ENCODE data around the gene OSR1.

OSR1 gene

DNA sequence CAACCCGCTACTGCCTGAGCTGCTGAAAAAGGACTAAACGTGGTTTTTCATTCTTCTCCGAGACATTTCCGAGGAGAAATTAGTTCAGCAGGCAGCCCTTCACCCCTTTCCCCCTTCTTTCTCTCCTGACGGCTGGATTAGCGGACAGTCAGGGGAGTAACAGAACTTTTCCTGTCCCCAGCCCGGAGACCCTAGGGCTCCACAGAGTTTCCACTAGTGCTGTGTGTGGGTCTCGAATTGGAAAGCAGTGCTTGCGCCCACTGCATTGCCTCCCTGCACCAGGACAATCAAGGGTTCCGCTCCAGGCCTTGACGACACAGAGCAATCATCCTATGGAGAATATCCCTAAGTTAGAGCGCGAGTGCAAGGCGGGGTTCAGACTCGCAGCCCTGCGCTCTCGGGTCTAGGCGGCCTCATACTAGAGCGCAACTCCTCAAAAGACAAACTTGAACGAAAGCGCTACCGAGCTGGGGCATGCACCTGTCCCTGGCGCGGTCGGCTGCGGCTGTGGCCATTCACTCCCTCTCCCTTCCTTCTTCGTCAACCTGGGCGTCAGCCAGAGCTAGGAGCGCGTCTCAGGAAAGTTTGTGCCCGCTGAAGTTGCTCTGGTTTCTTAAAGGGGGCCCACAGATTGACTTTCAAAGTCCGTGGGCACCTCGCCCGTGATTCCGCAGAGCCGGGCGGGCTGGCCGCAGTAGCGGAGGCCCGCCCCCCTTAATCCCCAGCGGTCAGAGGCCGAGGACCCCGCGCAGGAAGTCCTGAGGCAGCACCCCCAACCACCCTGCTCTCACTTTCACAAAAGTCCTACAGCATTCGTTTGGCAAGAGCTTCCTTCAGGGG, 801 bp downstream of the OSR1 start:
- no peak for DNase-seq

DNA sequence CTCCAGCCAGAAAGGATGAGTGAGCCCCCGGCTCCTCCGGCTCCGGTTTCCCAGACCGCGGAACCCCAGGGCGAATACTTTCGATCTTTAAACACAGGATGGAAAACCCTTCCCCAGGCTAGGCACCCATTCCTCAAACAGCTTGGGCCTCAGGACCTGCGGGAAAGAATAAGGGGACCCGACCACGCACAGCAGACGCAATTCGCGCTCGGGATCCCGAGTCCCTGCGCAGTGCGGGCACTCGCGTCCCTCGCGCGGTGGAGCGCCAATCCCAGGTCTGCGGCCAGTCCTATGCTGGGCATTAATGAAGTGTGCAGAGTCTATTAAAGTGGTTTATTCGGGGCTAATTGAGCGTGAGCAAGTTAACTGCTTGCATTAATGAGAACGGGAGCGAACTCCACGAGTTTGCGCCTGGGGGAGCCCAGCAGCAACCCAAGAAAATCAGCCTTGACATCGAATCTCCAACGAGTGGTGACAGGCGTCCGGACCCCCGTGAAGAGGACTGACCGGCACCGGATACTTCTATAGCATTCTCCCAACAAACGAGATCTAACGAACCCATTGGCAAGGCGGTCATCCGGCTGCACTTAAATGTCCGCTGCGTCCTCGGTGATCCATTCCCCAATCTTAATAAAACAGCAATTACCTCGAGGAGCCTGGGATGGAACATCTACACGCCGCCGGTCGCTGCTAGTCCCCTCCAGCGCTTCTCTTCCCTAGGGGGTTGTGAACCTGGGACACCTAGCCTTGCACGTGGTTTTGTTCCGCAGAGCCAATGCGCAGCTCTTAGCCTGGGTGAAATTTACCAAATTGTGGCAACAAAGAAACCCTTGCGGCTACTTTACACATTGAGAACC, 1.6 kb downstream of the OSR1 start:
- DNase-seq = no peak

DNA sequence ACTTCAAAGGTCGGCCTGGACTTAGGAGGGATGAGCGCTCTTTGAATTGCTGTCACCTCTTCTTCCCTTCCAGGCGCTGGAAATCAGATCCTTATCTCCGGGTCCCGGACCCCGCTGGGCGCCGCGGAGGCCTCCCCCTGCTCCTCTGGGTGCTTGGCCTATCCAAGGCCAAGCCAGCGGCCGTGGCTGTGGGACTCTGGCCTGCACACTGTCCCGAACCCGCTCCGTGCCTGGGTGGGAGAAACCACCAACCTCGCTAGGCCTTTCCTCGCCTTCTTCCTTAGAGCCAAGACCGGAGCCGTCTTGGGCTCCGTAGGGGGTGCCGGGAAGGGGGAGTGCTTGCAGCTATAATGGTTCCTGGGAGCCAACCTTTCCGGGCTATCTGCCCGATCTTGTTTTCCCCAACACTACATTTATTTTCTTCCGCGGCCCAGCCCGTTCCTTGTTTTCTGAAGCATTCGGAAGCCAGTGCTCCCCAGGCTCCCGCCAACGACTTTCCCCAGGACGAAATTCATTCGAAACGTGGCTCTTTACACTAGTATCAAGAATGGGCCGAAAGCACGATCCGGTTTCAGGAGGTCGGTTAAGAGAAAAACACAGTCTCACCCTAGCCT, 2.4 kb downstream of the OSR1 start:
- DNase-seq = no peak

DNA sequence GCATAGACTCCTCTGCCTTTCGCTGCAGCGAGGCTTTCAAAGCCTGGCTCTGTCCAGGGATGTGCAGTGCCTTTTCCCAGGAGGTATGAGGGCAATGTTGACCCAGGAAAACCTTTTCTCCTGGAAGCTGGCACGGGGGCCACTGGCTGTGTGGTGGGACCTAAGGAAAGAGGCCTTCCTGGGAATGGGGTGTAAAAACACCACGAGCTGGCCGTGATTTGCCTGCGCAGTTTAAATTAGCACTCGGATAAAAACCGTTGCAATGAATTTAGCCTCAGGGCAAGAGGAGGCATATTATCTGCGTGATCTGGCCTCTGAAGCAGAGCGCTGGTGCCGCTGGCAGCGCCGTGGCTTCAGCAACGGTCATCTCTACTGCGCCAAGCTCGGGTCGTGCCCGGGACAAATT, 3.0 kb downstream of the OSR1 start:
- no peak for DNase-seq

DNA sequence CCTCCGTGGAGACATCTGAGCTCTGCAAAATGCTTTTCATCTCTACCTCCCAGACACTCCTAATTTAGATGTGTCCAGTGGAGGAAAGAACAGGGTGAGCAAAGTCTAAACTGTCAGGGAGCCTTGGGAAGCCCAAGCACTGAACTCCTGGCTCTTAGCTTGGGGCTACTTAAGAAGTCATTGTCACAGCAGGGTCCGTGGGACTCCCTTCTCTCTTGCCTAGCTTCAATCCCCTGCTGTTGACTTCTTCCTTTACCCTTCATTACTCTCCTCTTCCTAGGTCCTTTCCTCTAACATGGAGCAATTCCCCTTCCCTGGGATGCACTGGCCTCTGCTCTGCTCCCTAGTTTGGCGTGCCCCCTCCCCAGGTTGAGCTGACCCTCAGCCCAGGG, 3.4 kb downstream of the OSR1 start:
- no peak for DNase-seq

DNA sequence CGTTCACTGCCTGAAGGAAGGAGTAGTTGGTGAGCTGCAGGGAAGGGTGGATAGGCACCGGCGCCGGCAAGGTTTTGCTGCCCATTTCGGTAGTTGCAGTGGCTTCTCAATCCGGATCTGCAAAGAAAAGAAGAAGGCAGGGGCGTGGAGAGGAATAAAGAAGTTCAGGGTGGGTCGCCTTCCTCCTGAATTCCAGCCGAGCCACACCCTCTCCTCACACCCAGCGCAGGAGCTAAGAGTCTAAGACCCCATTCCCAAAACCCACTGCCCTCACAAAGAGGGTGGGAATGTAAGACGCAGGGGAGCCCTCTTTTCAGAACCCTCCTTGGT, 4.7 kb downstream of the OSR1 start:
- no peak for DNase-seq

DNA sequence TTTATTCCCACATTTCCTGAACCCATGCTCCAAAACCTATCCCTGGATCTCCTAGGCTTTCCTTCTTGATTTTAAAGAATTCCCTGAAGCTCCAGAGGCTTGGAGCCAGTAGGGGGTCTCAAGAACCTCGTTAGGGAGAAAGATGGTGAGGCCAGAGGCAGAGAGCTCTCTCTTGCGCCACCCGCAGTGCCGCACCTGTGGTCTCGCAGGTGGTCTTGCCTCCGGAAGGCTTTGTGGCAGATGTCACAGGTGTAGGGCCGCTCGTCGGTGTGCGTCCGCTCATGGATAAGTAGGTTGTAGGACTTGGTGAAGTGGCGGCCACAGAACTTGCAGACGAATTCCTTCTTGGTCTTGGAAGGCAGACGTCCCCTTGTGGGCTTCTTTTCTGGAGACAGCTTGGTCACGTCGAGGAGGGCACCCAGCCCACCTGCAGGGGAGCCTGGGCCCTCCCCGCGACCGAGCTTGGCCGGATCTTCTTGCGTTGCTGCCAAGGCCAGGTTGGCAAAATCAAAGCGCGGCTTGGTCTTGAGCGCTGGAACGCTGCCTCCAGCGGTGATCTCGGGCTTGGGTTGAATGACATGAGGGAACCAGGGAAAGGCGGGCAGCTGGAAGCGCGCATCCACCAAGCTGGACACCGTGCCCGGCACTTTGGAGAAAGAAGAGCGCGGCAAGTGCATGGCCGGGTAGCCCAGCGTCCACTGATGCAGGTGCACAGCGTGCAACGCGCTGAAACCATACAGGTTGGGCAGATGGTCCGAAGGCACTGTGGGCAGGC, 5.3 kb downstream of the OSR1 start:
- DNase-seq = no peak

DNA sequence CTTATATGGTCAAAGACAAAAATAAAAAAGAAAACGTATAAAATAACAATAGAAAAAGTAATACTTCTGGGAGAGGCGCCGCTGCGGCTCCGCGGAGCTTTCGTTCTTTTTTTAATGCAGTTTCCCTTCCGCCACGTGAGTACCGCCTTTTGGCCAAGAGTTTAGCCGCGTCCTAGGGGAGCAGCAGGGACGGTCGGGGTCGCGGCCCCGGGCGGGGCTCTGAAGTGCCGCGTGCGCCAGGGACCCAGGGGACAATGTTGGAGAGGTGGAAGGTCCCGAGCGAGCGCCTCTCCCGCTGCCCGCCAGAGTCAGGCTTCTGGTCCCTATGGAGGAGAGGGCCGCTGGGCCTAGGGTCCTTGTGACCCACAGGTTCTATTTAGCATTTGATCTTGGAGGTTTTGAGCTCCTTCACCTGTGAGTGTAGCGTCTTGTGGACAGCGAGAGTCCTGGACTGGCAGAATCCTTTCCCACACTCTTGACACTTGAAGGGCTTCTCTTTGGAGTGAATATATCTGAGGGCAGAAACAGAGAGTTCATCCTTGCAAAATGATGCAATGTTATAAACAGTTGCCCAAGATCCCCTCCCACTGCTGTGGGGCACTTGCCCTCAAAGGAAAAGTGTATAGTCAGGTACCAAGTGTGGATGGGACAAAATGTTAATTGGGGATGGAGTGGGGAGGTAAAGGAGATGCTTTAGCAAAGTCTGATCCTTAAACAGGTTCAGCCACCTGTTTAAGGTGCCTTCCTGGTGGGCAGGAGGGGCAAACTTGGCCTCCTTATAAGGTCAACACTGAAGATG, 6.3 kb downstream of the OSR1 start:
- DNase-seq = no peak

DNA sequence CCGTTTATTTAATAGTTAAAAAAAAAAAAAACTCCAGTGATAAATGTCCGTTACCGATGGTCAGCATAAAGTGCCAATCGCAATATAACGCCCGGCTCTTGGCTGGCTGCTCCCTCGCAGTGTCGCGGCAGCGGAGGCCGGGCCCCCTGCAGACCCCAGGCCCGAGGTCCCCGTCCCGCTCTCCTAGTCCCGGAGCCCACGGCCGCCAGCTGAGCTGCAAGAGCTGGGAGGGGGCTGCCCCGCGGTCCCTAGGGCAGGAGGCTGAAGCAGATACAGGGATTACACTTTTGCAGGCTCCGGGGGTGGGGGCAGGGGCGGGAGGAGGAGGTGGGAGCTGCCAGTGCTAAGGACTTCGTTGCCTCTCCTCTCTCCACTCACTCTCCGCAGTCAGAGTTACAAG, 6.9 kb downstream of the OSR1 start:
- no peak for DNase-seq

DNA sequence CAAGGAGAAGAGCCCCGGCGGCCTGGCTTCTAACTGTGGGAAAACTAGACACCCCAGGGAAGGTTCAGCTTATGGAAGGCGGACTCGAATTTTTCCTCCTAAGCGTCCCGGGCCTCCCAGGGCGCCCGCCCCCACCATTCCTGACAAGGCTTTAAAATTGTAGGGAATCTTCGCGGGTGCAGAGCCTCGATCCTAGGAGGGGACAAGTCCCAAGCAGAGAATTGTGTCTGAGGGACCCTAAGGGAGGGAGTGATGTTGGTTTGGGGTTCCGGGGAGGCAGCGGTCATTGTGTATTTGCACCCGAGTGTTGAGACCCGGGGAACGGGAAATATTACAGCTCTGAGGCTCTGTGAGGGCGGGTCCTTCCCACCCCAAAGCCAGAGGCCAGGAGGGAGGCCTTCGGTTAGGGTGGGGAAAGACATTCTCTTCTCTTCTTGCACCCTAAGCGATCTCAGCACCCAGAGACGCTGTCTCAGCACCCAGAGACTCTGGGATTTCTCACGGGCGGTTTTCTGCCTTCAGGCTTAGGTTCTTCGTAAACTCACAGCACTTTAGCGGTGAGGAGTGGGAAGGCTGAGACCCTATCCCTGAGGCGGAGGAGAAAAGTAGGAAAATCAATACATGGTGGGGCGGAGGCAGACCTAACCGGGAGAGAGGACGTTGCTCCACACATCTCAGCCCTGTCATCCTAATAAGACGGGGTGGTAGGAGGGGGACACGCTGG, 7.6 kb downstream of the OSR1 start:
- no peak for DNase-seq

DNA sequence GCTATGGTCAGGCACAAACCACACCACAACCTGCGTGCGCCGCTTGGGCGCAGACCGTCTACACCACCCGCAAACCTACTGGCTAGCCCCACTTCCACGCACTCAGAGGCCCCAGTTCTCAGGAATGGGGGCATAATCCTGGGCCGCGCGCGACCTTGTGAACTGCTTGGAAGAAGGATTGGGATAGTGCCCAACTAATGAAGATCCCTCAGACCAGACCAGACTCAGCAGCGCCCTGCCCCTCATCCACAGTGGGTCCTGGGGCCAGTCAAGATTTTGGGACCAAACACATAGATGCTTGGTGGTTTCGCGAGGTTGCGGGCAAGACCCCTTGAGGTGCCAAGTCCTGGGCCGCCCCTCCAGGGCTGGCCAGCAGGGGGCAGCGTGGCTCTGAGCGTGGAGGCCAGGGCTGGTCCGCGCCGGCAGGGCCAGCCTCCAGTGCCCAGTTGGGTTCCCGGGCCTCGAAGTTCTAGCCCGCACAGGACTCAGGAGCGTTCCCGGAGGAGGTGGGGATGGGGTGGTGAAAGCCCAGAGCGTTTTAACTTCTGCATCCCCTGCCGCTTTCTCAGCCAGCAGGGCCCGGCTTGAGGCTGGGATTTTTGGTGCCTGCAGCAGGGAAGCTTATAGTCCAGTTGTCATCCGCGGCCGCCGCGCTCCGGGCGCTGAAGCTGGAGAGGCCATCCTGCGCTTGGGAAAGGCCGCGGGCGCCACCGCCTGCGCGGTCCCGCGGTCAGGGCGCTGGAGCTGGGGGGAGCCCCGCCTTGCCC, 8.3 kb downstream of the OSR1 start:
- no peak for DNase-seq

DNA sequence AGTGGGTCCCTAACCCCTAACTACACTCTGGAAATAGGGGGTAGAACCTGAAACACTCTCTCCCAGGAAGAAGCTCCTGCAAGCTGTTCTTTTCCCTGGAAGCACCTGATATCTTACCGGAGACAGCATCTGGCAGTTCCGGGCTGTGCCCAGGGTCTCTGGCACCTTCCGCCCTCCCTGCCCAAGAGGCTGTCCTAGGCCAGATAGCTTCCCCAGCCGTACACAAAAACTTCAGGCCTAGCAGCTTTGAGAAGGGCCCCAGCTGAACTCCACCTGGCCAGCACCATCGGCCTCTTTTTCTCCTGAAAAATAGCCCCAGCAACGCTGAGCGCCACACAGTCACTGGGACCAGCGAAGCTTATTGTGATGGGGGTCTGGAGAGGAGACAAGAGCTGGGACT, 9.7 kb downstream of the OSR1 start:
- DNase-seq = no peak

DNA sequence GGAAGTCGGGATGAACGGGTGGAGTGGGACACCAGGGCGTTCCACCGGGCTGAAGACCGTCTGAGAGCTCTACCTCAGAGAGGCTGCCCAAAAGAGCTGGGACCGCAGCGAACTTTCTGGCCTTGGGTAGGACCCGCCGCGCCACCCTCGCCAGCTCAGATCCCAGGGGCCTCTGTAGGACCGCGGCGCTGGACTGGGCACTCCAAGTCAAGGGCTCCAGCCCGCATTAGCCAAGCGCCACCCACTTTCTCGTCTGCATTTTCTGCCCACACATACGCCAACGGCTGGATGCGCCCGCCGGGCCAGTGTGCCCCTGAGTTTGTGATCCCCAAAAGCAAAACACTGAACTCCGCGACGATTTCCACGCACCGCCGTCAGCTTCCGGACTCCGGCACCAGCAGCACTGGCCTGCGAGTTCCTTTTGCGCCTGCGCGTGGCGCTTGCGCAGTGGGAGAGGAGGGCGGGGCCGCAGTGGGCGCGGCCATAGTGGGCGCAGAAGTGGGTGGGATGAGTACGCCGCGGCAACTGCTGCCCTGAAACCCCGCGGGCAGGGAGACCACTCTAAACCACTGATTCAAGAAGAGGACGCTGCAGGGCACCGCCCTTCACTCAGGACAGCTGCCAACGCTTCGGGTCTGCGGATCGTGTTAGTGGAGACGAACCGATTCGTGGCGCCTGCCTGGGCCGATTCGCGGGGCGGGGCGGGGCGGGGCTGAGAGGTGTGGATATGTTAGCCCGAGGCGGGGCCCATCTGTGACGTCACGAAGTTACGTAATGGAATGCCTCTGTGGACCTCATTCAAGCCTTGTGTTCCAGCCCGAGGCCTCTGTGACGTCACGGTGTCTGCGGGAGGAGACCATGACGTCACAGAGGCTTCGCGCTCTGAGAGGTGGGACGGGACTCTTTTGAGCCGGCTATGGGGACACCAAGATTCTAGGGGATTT, 10.5 kb downstream of the OSR1 start:
- peak; percentile 97 for DNase-seq

DNA sequence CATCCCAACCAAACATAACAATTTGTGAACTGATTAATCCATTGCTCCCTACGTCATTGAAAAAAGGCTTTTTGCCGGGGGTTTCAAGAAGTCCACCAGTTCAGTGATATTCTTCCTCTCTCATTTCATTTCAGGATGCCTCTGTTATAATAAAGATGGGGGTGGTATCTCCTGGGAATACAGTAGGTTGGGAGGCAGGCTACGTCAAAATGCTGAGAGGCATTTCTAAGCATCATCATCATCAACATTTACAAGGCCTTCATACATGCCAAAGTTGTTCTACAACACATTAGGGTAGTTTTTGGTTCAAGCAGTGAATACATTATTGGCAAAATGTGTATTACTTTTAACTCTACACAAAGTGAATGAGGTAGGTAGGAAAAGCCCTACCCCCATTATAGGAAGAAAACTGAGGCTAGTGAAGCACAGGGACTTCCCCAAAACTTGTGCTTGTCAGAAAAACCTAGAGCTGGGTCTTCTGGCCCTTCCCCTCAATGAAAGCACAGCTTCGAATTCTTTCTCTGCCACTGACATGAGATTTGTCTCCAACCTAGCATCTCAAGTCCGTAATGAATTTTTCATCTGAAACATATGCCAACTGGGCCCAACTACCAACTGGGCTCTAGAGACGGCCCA, 11.3 kb downstream of the OSR1 start:
- DNase-seq = no peak

DNA sequence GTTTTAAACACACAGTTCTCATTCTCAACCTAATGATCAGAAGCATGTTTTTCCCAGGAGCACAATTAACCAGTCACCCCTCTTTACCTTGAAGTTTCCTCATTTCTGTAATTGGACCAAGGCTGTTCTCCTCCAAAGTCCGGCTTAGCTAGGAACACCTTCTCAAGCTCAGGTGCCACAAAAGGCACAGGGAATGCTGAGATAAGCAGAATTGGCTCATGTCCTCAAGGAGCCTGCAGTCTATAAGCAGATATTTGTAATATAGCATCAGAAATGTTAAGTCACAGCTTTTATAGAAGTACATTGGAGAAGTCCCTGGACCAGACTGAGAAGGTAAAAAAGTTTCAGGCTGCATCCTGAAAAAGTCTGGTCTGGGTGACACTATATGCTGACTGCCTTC, 20.7 kb downstream of the OSR1 start:
- no peak for DNase-seq

DNA sequence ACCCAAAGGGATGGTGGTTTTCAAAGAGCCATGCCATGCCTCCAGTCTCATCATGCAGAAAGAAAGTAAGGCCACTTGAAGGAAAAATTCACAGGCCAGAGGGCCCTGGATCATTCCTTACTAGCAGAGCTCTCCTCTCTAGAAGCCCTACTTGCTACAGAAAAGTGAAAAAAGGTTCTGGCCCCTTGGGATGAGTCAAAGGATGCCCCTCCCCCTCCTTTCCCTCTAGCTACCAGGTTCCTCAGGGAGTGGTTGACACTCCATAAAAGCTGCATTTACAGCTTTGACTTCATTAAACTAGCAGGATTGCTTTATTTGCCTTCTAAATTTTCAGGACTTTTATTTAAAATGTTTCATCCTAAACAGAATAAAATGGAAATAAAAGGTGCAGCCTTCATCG, 21.2 kb downstream of the OSR1 start:
- no peak for DNase-seq

DNA sequence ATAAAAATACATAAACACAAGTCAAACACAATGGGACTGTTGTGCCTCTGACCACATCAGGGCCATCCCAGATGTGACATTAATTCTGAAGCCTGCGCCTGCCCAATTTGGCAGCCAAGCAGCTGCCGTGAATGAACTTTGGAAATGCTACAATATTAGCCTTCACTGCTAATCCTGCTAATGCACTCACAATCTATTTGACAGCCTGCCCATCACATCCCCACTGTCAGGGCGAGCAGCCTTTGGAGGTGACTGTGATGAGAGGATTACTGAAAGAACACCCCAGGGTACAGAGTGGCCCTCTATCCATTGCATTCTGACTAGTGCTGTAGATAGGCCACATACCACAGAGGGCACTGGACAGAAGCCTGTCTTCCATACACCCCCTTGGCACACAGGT, 21.6 kb downstream of the OSR1 start:
- no peak for DNase-seq

DNA sequence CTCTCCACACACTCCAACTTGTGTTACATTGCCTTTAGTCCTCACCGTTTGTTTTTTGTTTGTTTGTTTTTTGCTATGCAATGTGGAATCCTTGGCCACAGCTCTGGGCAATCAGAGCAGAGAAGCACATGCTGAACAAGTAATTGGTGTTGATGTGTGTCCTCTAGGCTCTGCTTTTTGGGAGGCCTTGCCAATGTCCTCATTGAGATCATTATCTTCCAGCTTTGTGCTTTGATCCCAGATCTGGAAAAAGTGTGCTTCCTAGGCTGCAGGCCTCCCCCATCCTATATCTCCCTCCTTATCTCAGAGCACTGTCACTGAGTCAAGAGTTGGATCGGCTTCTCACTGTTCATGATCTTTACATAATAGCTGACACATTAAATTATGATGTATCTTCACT, 25.9 kb downstream of the OSR1 start:
- no peak for DNase-seq

DNA sequence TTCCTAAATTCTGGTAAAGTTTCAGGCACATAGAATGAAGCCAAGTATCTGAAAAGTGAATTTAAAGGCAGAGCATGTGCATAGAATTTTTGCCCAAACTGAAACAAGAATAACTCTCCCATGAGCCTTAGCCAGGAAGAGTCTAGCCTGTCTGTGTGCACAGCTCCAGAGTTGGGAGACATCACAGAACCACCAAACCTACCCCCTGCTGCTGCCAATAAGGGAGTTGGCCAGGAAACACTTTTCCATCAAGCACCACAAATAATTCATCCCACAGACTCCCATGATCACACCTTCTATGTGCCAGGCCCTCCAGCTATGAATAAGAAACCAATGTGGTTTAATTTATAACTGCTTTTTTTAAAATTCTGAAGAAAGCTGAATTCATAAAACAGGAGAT, 27.0 kb downstream of the OSR1 start:
- DNase-seq = no peak
